GM12864 (cell line): ENCODE data around the gene UGGT1.

Source experiments
- DNase-seq: peaks from one replicate; pipeline ENCODE4 v3.0.0-alpha.2; 2011; ENCODE audit warnings: low read depth
- H3K4me3 ChIP-seq: 2 replicates; pipeline ENCODE4 v1.5.1; 2011; ENCODE audit warnings: mild to moderate bottlenecking, low read depth, low read length, control low read depth
- CTCF ChIP-seq: IDR thresholded peaks from 2 replicates; pipeline ENCODE4 v1.5.1; 2011; ENCODE audit warnings: low read depth, mild to moderate bottlenecking, moderate library complexity, low read length, control low read depth, inconsistent platforms; ENCODE audit errors: missing control alignments

UGGT1 gene

GRCh38 chr2:128214866-128215460 lies 124.0 kb downstream of the UGGT1 start:
- H3K4me3 ChIP-seq = no peak overlapping the region
- TF ChIP-seq CTCF = no peak
- DNase-seq = no peak

DNA sequence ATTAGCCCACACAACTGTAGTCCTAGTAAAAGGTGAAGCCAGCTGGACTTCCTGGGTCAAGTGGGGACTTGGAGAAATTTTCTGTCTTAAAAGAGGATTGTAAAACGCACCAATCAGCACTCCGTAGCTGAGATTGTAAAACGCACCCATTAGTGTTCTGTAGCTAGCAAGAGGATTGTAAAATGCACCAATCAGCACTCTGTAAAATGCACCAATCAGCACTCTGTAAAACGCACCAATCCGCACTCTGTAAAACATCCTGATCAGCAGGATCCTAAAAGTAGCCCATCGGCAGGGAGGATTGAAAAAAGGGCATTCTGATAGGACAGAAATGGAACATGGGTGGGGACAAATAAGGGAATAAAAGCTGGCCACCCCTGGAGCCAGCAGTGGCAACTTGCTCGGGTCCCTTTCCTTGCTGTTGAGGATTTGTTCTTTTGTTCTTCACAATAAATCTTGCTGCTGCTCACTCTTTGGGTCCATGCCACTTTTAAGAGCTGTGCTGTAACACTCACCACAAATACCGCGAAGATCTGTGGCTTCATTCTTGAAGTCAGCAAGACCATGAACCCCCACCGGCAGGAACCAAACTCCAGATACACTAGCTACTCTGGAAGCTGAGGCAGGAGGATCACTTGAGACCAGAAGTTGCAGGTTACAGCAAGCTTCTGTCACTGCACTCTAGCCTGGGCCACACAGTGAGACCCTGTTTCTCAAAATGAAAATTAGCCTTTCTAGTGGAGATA lies 125.1 kb downstream of the UGGT1 start:
- TF ChIP-seq CTCF = no peak
- H3K4me3 ChIP-seq = no peak overlapping the region
- DNase-seq = no peak

GRCh38 chr2:128217671-128218070 lies 126.7 kb downstream of the UGGT1 start:
- DNase-seq = no peak
- no peak for TF ChIP-seq CTCF
- no peak overlapping the region for H3K4me3 ChIP-seq

GRCh38 chr2:128219891-128220290 lies 128.9 kb downstream of the UGGT1 start:
- TF ChIP-seq CTCF = no peak

GRCh38 chr2:128227862-128228261 lies 136.9 kb downstream of the UGGT1 start:
- DNase-seq = no peak
- no peak overlapping the region for H3K4me3 ChIP-seq
- no peak for TF ChIP-seq CTCF

More at GRCh38 chr2:128219891-128220290, 128.9 kb downstream of the UGGT1 start:
- no peak for DNase-seq
- no peak overlapping the region for H3K4me3 ChIP-seq

DNA sequence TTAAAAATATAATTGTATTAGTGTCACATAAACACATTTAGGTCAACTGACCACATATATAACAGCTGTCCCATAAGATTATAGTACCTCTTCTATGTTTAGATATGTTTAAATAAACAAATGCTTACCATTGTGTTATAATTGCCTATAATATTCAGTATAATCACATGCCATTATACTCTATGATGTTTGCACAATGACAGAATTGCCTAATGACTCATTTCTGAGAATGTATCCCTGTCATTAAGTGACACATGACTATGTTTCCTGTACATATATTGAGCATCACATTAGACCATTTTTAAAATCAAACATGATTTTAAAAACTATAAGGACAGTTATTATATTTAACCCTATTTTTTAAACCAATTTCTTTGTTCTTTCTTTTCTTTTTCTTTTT lies 137.9 kb downstream of the UGGT1 start:
- no peak for TF ChIP-seq CTCF
- DNase-seq = no peak

More for the DNA sequence above, 137.9 kb downstream of the UGGT1 start:
- H3K4me3 ChIP-seq = no peak overlapping the region
